ENCODE results near the gene THSD1.
"Not testable (repeated sequence)": the region's sequence is repeated elsewhere in the genome, so short reads cannot be mapped to it uniquely, and the experiment has no call there.

GRCh38 chr13:52337828-52338455 is 68.0 kb downstream of the THSD1 start:
- TF ChIP-seq PAX5 (IDR thresholded peaks at IDR 0.05; ENCODE audit: insufficient read depth, low read length, severe bottlenecking); POLR2AphosphoS5 (IDR thresholded peaks at IDR 0.05; ENCODE audit: low read depth, low read length); POLR2A (IDR thresholded peaks at IDR 0.05; ENCODE audit: low read depth, low read length); TAF1 (IDR thresholded peaks at IDR 0.05; ENCODE audit: low read depth, low read length); SPI1 (IDR thresholded peaks at IDR 0.05; ENCODE audit: low read depth, low read length): not testable (repeated sequence)

Data from GM12891 (cell line).